ENCODE data around the gene TSG101.
A peak's percentile ranks its signal among the peaks of the same experiment; 100 is the strongest.

Gene TSG101

DNA sequence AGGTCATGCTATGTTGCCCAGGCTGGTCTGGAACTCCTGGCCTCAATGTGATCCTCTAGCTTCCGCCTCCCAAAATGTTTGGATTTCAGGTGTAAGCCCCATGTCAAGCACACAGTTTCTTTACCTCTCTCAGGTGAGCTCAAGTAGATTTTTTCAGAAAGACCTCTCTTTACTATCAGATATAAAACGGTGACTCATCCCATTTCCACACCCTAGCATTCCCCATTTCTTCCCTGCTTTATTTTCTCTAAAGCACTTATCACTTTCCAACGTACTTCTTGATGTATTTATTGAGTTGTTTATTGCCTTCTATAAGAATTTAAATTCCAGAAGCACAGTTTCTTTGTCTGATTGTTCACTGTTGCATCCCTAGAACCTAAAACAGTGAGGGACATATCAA, 3.7 kb downstream of the TSG101 start:
- Mint-ChIP-seq H3K27ac (no peak overlapping the region), H3K27me3 (no peaks in the 10 kb centered on the region), H3K36me3 (ENCODE audit: low read depth) (peaks cover 16% of the 10 kb centered on the region), H3K4me3 (no peak overlapping the region), H3K9me3 (no peaks in the 10 kb centered on the region), H3K4me1 (peaks cover 50% of the 10 kb centered on the region)
- ATAC-seq: no peak
- DNase-seq: no peak

- ATAC-seq: no peak
- Mint-ChIP-seq H3K36me3 (ENCODE audit: low read depth) (peaks cover 16% of the 10 kb centered on the region), H3K4me3 (no peak overlapping the region), H3K4me1 (peaks cover 43% of the 10 kb centered on the region), H3K9me3 (no peaks in the 10 kb centered on the region), H3K27ac (peak overlapping the region; percentile 6), H3K27me3 (no peaks in the 10 kb centered on the region)
- DNase-seq: no peak
These were observed 4.4 kb downstream of the TSG101 start for GRCh38 chr11:18522388-18522787.

DNA sequence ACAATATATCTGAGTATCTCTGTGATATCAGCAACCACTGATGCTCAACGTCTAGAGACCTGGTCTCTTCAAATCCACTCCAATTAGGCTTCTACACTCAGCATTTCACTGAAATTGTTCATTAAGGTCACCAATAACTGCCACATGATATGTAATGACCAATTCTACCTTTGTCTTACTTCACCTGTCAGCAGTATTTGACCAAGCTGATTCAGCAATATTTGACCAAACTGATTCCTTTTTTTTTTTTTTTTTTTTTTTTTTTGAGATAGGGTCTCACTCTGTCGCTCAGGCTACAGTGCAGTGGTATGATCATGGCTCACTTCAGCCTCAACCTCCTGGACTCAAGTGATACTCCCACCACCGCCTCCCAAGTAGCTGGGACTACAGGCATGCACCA, 5.6 kb downstream of the TSG101 start:
- Mint-ChIP-seq H3K9me3 (no peaks in the 10 kb centered on the region), H3K4me1 (peaks cover 37% of the 10 kb centered on the region), H3K27me3 (no peaks in the 10 kb centered on the region), H3K36me3 (ENCODE audit: low read depth) (peaks cover 12% of the 10 kb centered on the region), H3K4me3 (no peak overlapping the region), H3K27ac (no peak overlapping the region)
- DNase-seq (no peak), ATAC-seq (no peak)

DNA sequence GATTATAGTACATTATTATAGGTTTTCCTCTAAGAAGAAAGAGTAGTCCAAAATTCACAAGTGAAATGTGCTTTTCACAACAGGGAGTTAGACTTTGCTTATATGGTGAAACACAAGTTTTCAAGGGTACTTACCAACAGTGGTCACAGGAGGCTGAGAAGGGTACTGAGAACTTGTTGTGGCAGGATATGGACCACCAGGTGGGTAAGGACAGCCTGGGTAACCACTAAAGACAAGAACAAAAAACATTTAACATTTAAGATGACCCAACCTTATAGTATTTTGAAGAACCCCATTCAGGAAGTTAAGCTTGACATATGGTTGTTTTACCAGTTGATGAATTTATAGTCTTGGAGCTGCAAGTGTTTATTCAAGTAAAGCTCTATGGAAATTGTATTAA, 24.4 kb downstream of the TSG101 start:
- Mint-ChIP-seq H3K36me3 (ENCODE audit: low read depth) (peaks cover 46% of the 10 kb centered on the region), H3K9me3 (no peaks in the 10 kb centered on the region), H3K4me1 (no peaks in the 10 kb centered on the region), H3K27ac (no peak overlapping the region), H3K4me3 (no peak overlapping the region), H3K27me3 (no peaks in the 10 kb centered on the region)
- DNase-seq: no peak
- ATAC-seq: no peak

GRCh38 chr11:18501629-18502028, 25.1 kb downstream of the TSG101 start:
- Mint-ChIP-seq H3K36me3 (ENCODE audit: low read depth) (peaks cover 40% of the 10 kb centered on the region), H3K9me3 (no peaks in the 10 kb centered on the region), H3K4me3 (no peak overlapping the region), H3K27ac (no peak overlapping the region), H3K4me1 (no peaks in the 10 kb centered on the region), H3K27me3 (no peaks in the 10 kb centered on the region)
- DNase-seq: no peak
- ATAC-seq: no peak

- Mint-ChIP-seq H3K9me3 (no peaks in the 10 kb centered on the region), H3K27ac (no peak overlapping the region), H3K4me1 (peaks cover 6% of the 10 kb centered on the region), H3K27me3 (no peaks in the 10 kb centered on the region), H3K4me3 (no peak overlapping the region), H3K36me3 (ENCODE audit: low read depth) (peaks cover 41% of the 10 kb centered on the region)
- DNase-seq: no peak
- ATAC-seq: no peak
These were observed 28.7 kb downstream of the TSG101 start for GRCh38 chr11:18498039-18498438.

DNA sequence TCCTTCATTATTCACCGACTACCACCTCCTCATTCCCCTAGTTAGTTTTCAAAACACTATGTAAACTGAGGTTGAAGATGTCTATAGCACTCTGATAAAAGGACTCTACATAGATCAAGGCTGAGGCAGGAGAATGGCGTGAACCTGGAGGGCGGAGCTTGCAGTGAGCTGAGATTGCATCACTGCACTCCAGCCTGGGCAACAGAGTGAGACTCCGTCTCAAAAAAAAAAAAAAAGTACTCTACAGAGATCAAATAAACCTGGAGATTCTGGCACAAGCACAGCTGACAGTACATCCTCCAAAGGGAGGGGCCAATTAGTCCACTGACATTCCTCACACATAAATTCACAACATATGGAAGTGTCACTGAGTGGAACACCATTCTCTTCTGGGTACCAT, 31.0 kb downstream of the TSG101 start:
- Mint-ChIP-seq H3K4me3 (no peak overlapping the region), H3K36me3 (ENCODE audit: low read depth) (peaks cover 24% of the 10 kb centered on the region), H3K27me3 (no peaks in the 10 kb centered on the region), H3K4me1 (peaks cover 9% of the 10 kb centered on the region), H3K9me3 (no peaks in the 10 kb centered on the region), H3K27ac (peak overlapping the region; percentile 14)
- DNase-seq (no peak), ATAC-seq (no peak)

DNA sequence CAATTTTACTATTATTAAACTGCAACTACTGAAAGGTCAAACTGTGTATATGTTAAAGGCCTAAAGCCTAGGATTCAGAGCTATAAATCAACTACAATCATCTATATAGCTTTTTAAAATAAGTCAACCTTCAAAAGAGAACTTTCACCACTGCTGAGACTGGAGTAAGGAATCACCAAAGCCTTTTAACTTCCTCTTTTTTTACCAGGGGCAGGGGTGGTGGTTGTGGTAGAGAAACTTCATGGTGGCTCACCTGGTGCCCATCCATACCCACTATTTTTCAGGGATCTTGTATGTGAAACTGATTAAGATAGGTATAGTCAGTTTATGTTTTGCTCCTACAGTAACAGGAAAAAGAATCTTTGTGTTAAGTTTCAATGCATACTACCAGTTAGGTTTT, 31.5 kb downstream of the TSG101 start:
- peaks cover 9% of the 10 kb centered on the region for H3K4me1 Mint-ChIP-seq
- no peak for ATAC-seq

DNA sequence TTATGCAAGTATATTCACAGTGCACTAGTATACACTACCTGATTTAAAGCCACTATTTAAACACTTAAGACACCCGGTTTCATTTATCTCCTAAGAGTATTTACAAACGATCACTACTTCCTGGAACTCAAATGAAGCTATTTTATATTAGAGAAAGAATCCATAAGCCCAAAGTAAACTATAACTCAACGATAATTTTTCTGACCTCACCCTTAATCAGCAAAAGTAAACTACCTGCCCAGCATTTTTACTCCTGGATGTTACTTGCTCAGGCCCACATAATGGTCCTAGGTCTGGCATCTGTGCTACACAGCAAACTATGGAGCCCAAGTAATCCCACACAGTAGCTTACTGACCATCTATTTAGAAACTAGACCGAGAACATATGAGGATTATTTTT, 33.4 kb downstream of the TSG101 start:
- peaks cover 20% of the 10 kb centered on the region for H3K36me3 Mint-ChIP-seq (ENCODE audit: low read depth)
- no peak overlapping the region for H3K27ac Mint-ChIP-seq

More for the DNA sequence above, 31.5 kb downstream of the TSG101 start:
- Mint-ChIP-seq H3K27ac (peak overlapping the region; percentile 14), H3K9me3 (no peaks in the 10 kb centered on the region), H3K27me3 (no peaks in the 10 kb centered on the region), H3K36me3 (ENCODE audit: low read depth) (peaks cover 20% of the 10 kb centered on the region), H3K4me3 (no peak overlapping the region)
- DNase-seq: no peak

GRCh38 chr11:18492888-18493287, 33.9 kb downstream of the TSG101 start:
- no peak overlapping the region for H3K27ac Mint-ChIP-seq
- no peak for ATAC-seq
- H3K27me3 Mint-ChIP-seq: no peaks in the 10 kb centered on the region
- DNase-seq: no peak
- H3K4me3 Mint-ChIP-seq: no peak overlapping the region
- peaks cover 19% of the 10 kb centered on the region for H3K36me3 Mint-ChIP-seq (ENCODE audit: low read depth)
- no peaks in the 10 kb centered on the region for H3K9me3 Mint-ChIP-seq
- H3K4me1 Mint-ChIP-seq: peaks cover 9% of the 10 kb centered on the region

More for the DNA sequence above, 33.4 kb downstream of the TSG101 start:
- Mint-ChIP-seq H3K9me3 (no peaks in the 10 kb centered on the region), H3K4me1 (peaks cover 9% of the 10 kb centered on the region), H3K27me3 (no peaks in the 10 kb centered on the region), H3K4me3 (no peak overlapping the region)
- no peak for ATAC-seq
- DNase-seq: no peak

DNA sequence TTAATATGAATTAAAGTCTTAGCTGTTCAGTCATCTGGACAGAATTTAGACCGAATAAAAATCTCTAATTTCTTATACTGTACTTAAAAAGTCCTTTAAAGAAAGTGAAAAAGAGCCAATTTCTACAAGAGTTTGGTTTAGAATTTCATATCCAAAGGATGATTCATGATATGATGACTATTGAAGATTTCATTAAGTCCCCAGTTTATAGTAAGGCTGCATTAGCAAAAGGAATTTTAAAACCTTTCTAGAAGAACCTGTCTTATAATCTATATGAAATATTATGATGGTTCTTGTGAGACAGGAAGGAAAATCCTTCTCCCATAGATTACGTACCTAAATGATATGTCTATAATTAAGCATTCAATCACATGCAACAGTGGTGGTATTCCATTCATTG, 34.8 kb downstream of the TSG101 start:
- H3K4me1 Mint-ChIP-seq: peaks cover 9% of the 10 kb centered on the region
- ATAC-seq (no peak), DNase-seq (no peak)
- no peaks in the 10 kb centered on the region for H3K27me3 Mint-ChIP-seq
- no peak overlapping the region for H3K4me3 Mint-ChIP-seq
- no peaks in the 10 kb centered on the region for H3K9me3 Mint-ChIP-seq
- H3K36me3 Mint-ChIP-seq (ENCODE audit: low read depth): peaks cover 18% of the 10 kb centered on the region
- no peak overlapping the region for H3K27ac Mint-ChIP-seq

GRCh38 chr11:18490736-18491485, 35.8 kb downstream of the TSG101 start:
- no peaks in the 10 kb centered on the region for H3K27me3 Mint-ChIP-seq
- no peak for DNase-seq
- H3K4me1 Mint-ChIP-seq: peaks cover 14% of the 10 kb centered on the region

GRCh38 chr11:18490319-18490718, 36.4 kb downstream of the TSG101 start:
- no peak overlapping the region for H3K27ac Mint-ChIP-seq
- no peak for ATAC-seq
- DNase-seq: no peak
- peaks cover 18% of the 10 kb centered on the region for H3K36me3 Mint-ChIP-seq (ENCODE audit: low read depth)
- no peaks in the 10 kb centered on the region for H3K9me3 Mint-ChIP-seq
- peaks cover 14% of the 10 kb centered on the region for H3K4me1 Mint-ChIP-seq
- no peaks in the 10 kb centered on the region for H3K27me3 Mint-ChIP-seq
- H3K4me3 Mint-ChIP-seq: no peak overlapping the region

More at GRCh38 chr11:18490736-18491485, 35.8 kb downstream of the TSG101 start:
- no peak overlapping the region for H3K4me3 Mint-ChIP-seq
- no peak for ATAC-seq
- H3K36me3 Mint-ChIP-seq (ENCODE audit: low read depth): peaks cover 22% of the 10 kb centered on the region
- no peak overlapping the region for H3K27ac Mint-ChIP-seq
- H3K9me3 Mint-ChIP-seq: no peaks in the 10 kb centered on the region

DNA sequence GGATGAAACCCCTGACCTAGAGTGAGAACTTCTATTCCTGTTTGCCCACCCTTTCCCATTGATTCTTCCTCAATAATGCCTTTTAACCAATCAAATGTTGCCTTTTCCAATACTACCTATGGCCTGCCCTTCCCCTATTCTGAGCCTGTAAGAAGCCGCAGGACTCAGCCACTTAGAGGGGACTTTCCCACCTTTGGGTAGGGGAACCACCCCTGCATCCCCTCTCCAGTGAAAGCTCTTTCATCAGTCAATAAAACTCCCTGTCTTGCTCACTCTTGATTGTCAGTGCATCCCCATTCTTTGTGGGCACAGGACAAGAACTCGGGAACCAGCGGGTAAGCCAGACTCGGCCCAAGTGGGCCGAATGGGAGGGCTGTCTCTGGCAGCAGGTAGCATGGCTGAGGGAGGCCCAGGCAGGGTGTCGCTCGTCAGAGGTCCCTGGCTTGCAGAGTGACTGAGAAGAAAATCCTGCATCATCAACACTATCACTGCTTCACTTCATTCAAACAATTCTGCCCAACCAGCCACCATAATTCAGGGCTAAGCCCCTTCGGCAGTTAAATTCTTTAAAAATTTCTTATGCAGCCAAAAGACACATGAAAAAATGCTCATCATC, 40.7 kb downstream of the TSG101 start:
- no peak for DNase-seq
- no peak overlapping the region for H3K27ac Mint-ChIP-seq
- no peaks in the 10 kb centered on the region for H3K27me3 Mint-ChIP-seq
- H3K36me3 Mint-ChIP-seq (ENCODE audit: low read depth): peaks cover 43% of the 10 kb centered on the region
- ATAC-seq: peak; percentile 71
- H3K9me3 Mint-ChIP-seq: no peaks in the 10 kb centered on the region
- peaks cover 7% of the 10 kb centered on the region for H3K4me1 Mint-ChIP-seq
- H3K4me3 Mint-ChIP-seq: no peak overlapping the region

GRCh38 chr11:18479063-18479462, 47.7 kb downstream of the TSG101 start:
- no peaks in the 10 kb centered on the region for H3K4me1 Mint-ChIP-seq
- ATAC-seq (no peak), DNase-seq (no peak)
- H3K27ac Mint-ChIP-seq: no peak overlapping the region
- H3K36me3 Mint-ChIP-seq (ENCODE audit: low read depth): peaks cover 56% of the 10 kb centered on the region
- H3K4me3 Mint-ChIP-seq: no peak overlapping the region
- no peaks in the 10 kb centered on the region for H3K9me3 Mint-ChIP-seq
- no peaks in the 10 kb centered on the region for H3K27me3 Mint-ChIP-seq

All from activated naive CD8-positive, alpha-beta T cell treated with anti-CD3 and anti-CD28 coated beads, Interleukin-2, amount 50 U/mL, for 24 hours (primary cell).